ENCODE results near the gene RASA1.
A peak's percentile ranks its signal among the peaks of the same experiment; 100 is the strongest.
"Not testable (repeated sequence)": the region's sequence is repeated elsewhere in the genome, so short reads cannot be mapped to it uniquely, and the experiment has no call there.

The RASA1 gene

DNA sequence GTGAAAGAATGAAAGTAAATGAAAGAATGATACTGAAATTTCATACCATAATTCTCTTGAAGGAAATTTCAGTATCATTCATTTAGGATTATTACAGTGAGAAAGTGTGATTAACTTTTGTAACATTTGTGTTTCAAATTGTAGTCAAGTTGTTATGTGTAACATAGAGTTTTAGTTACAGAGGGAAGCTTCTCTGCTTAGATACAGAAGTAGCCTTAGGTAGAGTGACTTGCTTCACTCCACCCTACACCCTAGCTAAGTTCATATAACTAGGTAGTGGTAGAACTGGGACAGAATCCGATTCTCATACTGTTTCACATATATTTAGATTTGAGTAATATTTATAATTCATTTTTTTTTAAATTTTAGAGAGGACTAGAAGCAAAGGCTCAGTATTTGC, 9.0 kb downstream of the RASA1 start:
- TF ChIP-seq, protein P1, sequence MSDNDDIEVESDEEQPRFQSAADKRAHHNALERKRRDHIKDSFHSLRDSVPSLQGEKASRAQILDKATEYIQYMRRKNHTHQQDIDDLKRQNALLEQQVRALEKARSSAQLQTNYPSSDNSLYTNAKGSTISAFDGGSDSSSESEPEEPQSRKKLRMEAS (IDR thresholded peaks at IDR 0.05; ENCODE audit: low read depth, low read length), result no peak
- no peak for TF ChIP-seq MYC (IDR thresholded peaks at IDR 0.05; ENCODE audit: low read depth, low read length)
- TF ChIP-seq, protein P2, sequence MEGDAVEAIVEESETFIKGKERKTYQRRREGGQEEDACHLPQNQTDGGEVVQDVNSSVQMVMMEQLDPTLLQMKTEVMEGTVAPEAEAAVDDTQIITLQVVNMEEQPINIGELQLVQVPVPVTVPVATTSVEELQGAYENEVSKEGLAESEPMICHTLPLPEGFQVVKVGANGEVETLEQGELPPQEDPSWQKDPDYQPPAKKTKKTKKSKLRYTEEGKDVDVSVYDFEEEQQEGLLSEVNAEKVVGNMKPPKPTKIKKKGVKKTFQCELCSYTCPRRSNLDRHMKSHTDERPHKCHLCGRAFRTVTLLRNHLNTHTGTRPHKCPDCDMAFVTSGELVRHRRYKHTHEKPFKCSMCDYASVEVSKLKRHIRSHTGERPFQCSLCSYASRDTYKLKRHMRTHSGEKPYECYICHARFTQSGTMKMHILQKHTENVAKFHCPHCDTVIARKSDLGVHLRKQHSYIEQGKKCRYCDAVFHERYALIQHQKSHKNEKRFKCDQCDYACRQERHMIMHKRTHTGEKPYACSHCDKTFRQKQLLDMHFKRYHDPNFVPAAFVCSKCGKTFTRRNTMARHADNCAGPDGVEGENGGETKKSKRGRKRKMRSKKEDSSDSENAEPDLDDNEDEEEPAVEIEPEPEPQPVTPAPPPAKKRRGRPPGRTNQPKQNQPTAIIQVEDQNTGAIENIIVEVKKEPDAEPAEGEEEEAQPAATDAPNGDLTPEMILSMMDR (IDR thresholded peaks at IDR 0.05; ENCODE audit: low read depth, low read length), result no peak
- TF ChIP-seq POLR2A (IDR thresholded peaks at IDR 0.05; ENCODE audit: extremely low read depth, insufficient read length), result no peak
- H3K4me3 ChIP-seq (ENCODE audit: low read depth, low read length), result no peak overlapping the region
- no peak for DNase-seq (ENCODE audit: low read depth)

DNA sequence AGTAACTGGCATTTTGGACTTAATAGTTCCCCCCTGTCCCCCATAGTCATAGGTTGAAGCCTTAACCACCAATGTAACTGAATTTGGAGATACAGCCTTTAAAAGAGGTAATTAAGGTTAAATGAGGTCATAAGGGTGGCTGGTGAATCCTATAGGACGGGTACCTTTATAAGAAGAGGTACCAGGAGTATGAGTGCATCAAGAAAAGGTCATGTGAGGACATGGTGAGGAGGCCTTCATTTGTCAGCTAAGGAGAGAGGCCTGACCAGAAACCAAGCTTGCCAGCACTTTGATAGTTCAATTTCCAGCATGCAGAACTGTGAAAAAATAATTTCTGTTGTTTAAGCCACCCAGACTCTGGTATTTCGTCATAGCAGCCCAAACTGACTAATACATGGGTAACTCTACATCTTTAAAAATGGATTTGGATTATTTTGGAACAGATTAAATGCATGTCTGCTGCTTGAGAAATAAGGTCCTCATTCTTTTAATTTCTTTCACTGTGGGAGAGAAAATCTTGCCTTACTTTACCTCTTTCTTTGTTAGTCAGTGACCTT, 9.7 kb downstream of the RASA1 start:
- H3K4me3 ChIP-seq (ENCODE audit: low read depth, low read length), result no peak overlapping the region
- no peak for TF ChIP-seq POLR2A (IDR thresholded peaks at IDR 0.05; ENCODE audit: extremely low read depth, insufficient read length)
- TF ChIP-seq, protein P1 (IDR thresholded peaks at IDR 0.05; ENCODE audit: low read depth, low read length), result no peak
- TF ChIP-seq MYC (IDR thresholded peaks at IDR 0.05; ENCODE audit: low read depth, low read length), result no peak
- TF ChIP-seq, protein P2 (IDR thresholded peaks at IDR 0.05; ENCODE audit: low read depth, low read length), result no peak
- DNase-seq (ENCODE audit: low read depth), result peak; percentile 68

DNA sequence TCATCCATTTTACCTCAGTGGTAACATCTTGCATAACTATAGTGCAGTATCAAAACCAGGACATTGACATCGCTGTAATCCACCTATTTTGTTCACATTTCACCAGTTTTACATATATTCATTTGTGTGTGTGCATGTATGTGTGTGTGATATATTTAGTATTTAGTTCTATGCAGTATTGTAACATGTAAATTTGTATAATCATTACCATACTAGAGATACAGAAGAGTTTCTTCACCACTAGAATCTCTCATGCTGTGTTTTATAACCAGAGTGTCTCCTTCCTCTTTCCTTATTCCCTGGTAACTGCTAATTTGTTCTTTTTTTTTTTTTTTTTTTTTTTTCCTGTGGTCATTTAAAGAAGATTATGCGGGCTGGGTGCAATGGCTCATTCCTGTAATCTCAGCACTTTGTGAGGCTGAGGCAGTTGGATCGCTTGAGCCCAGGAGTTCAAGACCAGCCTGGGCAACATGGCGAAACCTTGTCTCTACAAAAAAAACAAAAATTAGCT, 11.0 kb downstream of the RASA1 start:
- peak; percentile 25 for DNase-seq (ENCODE audit: low read depth)
- TF ChIP-seq, protein P1 (IDR thresholded peaks at IDR 0.05; ENCODE audit: low read depth, low read length), result no peak
- TF ChIP-seq MYC (IDR thresholded peaks at IDR 0.05; ENCODE audit: low read depth, low read length) (no peak), POLR2A (IDR thresholded peaks at IDR 0.05; ENCODE audit: extremely low read depth, insufficient read length) (no peak)
- TF ChIP-seq, protein P2 (IDR thresholded peaks at IDR 0.05; ENCODE audit: low read depth, low read length), result no peak
- no peak overlapping the region for H3K4me3 ChIP-seq (ENCODE audit: low read depth, low read length)

DNA sequence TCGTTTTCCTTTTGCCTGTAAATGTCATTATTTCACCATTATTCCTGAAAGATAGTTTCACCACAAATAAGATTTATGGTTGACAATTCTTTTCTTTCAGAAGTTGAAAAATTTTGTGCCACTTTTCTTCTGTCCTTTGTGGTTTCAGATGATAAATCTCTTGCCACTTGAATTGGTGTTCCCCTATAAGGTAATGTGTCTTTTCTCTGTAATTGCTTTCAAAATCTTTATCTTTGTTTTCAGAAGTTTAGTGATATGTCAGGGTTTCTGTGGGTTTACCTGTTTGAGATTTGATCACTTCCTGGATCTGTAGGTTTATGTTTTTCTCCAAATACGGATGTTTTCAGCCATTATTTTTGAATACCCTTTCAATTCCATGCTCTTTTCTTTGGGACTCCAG, 14.6 kb downstream of the RASA1 start:
- TF ChIP-seq POLR2A (IDR thresholded peaks at IDR 0.05; ENCODE audit: extremely low read depth, insufficient read length) (no peak), MYC (IDR thresholded peaks at IDR 0.05; ENCODE audit: low read depth, low read length) (no peak)
- TF ChIP-seq, protein P1 (IDR thresholded peaks at IDR 0.05; ENCODE audit: low read depth, low read length), result no peak
- TF ChIP-seq, protein P2 (IDR thresholded peaks at IDR 0.05; ENCODE audit: low read depth, low read length), result no peak
- no peak for DNase-seq (ENCODE audit: low read depth)
- H3K4me3 ChIP-seq (ENCODE audit: low read depth, low read length), result no peak overlapping the region

DNA sequence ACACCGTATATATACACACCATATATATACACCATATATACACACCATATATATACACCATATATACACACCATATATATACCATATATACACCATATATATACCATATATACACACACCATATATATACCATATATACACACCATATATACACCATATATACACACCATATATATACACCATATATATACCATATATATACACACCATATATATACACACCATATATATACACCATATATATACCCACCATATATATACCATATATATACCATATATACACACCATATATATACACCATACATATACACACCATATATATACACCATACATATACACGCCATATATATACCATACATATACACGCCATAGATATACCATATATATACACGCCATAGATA, 19.6 kb downstream of the RASA1 start:
- H3K4me3 ChIP-seq (ENCODE audit: low read depth, low read length); DNase-seq (ENCODE audit: low read depth): not testable (repeated sequence)

DNA sequence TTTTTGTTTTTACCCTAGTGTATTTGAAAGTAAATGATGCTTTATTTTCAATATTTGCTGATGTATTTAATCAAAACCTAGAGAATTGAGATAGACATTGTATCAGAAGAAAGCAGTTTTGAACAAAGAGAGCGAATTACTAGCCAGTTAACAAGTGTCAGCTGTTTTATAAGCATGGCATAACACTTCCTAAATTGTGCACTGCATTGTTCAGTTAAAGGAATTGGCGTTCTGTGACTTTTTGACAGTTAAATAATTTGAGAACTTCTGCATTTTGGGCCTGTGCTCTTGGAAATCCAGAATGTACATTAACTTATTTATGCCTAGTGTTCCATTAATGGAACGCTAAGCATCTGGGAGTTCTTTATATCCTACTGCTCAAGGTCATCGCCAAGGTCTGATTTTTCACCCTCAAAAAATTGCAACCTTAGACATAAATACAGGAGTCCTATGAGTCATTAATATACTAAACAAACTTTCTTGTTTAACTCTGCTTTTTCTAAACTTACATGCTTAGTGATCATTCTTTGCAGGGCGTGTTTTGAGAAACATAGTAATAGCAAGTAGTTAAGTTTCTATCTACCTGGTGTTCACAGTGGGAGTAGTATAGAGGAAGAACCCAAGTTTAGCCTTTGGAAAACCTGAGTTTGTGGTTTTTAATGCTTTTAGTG, 31.1 kb downstream of the RASA1 start:
- TF ChIP-seq, protein P1 (IDR thresholded peaks at IDR 0.05; ENCODE audit: low read depth, low read length), result no peak
- TF ChIP-seq, protein P2 (IDR thresholded peaks at IDR 0.05; ENCODE audit: low read depth, low read length), result no peak
- TF ChIP-seq MYC (IDR thresholded peaks at IDR 0.05; ENCODE audit: low read depth, low read length), result no peak
- no peak for TF ChIP-seq POLR2A (IDR thresholded peaks at IDR 0.05; ENCODE audit: extremely low read depth, insufficient read length)
- H3K4me3 ChIP-seq (ENCODE audit: low read depth, low read length), result no peak overlapping the region
- peak; percentile 59 for DNase-seq (ENCODE audit: low read depth)
